Body of pancreas (tissue), 4 donors: ENCODE data around the gene CBX7. TPM values are rescaled to one million over a fixed set of nuclear protein-coding genes. Genes with fewer than 3 reads are reported as not detected.

Source experiments
- ATAC-seq: fragments of 150-250 bp; one replicate; pipeline ENCODE4 v1.9.1; 2016
- DNase-seq, 4 donors: peaks; one replicate each; pipeline ENCODE4 v3.0.0-alpha.2; 2019
- H3K27ac ChIP-seq, 4 donors: fragments of 200-600 bp; sonication (generic); 1 replicate in 3 of 4; 2 replicates in 1 of 4; pipeline versions ENCODE4 v1.5.1 to v1.6.1; 2016 to 2019; ENCODE audit warnings: mild to moderate bottlenecking in 1 of 4, mixed read lengths in 1 of 4, moderate library complexity in 1 of 4
- H3K27me3 ChIP-seq, 2 donors: fragments of 200-600 bp; sonication (generic); one replicate each; pipeline ENCODE4 v1.6.0; 2016; ENCODE audit warnings: mild to moderate bottlenecking in 1 of 2
- H3K36me3 ChIP-seq, 2 donors: fragments of 200-600 bp; sonication (generic); replicated peaks in 1 of 2; 2 replicates each; pipeline ENCODE4 v1.5.1; 2016; ENCODE audit warnings: low read depth in 2 of 2; ENCODE audit not compliant: insufficient read depth in 1 of 2
- H3K4me1 ChIP-seq: fragments of 200-600 bp; sonication (generic); one replicate; pipeline ENCODE4 v1.6.0; 2016
- H3K4me3 ChIP-seq, 2 donors: fragments of 200-600 bp; sonication (generic); 1 replicate in 1 of 2; 2 replicates in 1 of 2; pipeline ENCODE4 v1.5.1; 2016 to 2019
- H3K9me3 ChIP-seq, 3 donors: fragments of 200-600 bp; sonication (generic); 1 replicate in 2 of 3; 2 replicates in 1 of 3; pipeline ENCODE4 v1.5.1; 2016
- POLR2A ChIP-seq, 3 donors: fragments of 450-650 bp; IDR thresholded peaks; one replicate each; pipeline ENCODE4 v1.6.1; 2016; ENCODE audit warnings: antibody characterized with exemption in 3 of 3, mild to moderate bottlenecking in 2 of 3
- WGBS, 2 donors: methylation state at CpG; one replicate each; pipeline ENCODE4 v1.1.5; 2017; 5-methylcytosine and 5-hydroxymethylcytosine counted together
- intact Hi-C: fragments of 100-400 bp; cut with DNase I; formaldehyde crosslinking; loops from one replicate; pipeline ENCODE4 v1.15.1; 2023
- total RNA-seq, 2 donors: library from RNA; depleted of rRNA; stranded (reverse); fragments of >200 nt; gene quantifications; one replicate each; pipeline ENCODE4 v1.1.0, GENCODE V29; 2016
- TF ChIP-seq, protein P1 (sequence below), 7 experiments: fragments of 450-650 bp in 4 of 7; fragments of 200-600 bp in 3 of 7; sonication (generic) in 3 of 7; IDR thresholded peaks; one replicate each; pipeline ENCODE4 v1.5.1; 2016 to 2019; ENCODE audit warnings: antibody characterized with exemption in 7 of 7

The CBX7 gene
- total RNA-seq, 2 donors from 2014 or later, result 38.1 to 41.2 TPM

- intact Hi-C loops, result no loop called here
- 66 to 72% methylated on average over 3 to 8 of the region's 13 CpGs for WGBS, 2 donors
- no peak for ATAC-seq
Measured at GRCh38 chr22:39101226-39101625, 51.3 kb downstream of the CBX7 start.

DNA sequence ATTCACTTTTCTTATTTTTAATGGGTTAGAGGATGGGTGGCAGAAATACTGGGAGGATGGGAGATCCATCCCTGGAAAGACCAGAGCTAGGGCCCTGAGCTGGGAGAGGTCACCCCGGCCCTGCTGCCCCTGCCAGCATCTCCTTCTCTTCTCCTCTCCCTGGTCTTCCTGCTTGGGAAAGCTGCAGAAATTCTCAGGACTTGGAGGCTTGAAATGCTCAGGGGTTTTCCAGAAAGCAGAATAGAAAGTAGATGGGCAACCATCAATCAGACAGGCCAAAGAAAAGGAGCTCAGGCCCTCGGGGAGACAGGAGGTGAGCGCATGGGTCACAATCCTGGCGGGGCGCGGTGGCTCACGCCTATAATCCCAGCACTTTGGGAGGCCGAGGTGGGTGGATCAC lies 53.9 kb downstream of the CBX7 start:
- no peak for TF ChIP-seq POLR2A (IDR thresholded peaks at IDR 0.05)
- TF ChIP-seq, protein P1, sequence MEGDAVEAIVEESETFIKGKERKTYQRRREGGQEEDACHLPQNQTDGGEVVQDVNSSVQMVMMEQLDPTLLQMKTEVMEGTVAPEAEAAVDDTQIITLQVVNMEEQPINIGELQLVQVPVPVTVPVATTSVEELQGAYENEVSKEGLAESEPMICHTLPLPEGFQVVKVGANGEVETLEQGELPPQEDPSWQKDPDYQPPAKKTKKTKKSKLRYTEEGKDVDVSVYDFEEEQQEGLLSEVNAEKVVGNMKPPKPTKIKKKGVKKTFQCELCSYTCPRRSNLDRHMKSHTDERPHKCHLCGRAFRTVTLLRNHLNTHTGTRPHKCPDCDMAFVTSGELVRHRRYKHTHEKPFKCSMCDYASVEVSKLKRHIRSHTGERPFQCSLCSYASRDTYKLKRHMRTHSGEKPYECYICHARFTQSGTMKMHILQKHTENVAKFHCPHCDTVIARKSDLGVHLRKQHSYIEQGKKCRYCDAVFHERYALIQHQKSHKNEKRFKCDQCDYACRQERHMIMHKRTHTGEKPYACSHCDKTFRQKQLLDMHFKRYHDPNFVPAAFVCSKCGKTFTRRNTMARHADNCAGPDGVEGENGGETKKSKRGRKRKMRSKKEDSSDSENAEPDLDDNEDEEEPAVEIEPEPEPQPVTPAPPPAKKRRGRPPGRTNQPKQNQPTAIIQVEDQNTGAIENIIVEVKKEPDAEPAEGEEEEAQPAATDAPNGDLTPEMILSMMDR (IDR thresholded peaks at IDR 0.05), result no peak
- Histone ChIP-seq H3K36me3 (no peaks in the 10 kb centered on the region), H3K4me1 (no peaks in the 10 kb centered on the region), H3K4me3 (no peak overlapping the region), H3K9me3 (no peaks in the 10 kb centered on the region), H3K27ac (no peak overlapping the region), H3K27me3 (no peaks in the 10 kb centered on the region)
- DNase-seq (no peak), ATAC-seq (no peak)
- intact Hi-C loops, result no loop called here
- 85 to 91% methylated on average over 8 of the region's 8 CpGs for WGBS, 2 donors

More at GRCh38 chr22:39101226-39101625, 51.3 kb downstream of the CBX7 start:
- no peaks in the 10 kb centered on the region for H3K27me3 ChIP-seq
- no peaks in the 10 kb centered on the region for H3K36me3 ChIP-seq
- no peaks in the 10 kb centered on the region for H3K4me1 ChIP-seq
- H3K27ac ChIP-seq, result no peak overlapping the region
- DNase-seq, result no peak
- TF ChIP-seq, protein P1 (IDR thresholded peaks at IDR 0.05), result no peak
- TF ChIP-seq POLR2A (IDR thresholded peaks at IDR 0.05), result no peak
- no peak overlapping the region for H3K4me3 ChIP-seq
- no peaks in the 10 kb centered on the region for H3K9me3 ChIP-seq

DNA sequence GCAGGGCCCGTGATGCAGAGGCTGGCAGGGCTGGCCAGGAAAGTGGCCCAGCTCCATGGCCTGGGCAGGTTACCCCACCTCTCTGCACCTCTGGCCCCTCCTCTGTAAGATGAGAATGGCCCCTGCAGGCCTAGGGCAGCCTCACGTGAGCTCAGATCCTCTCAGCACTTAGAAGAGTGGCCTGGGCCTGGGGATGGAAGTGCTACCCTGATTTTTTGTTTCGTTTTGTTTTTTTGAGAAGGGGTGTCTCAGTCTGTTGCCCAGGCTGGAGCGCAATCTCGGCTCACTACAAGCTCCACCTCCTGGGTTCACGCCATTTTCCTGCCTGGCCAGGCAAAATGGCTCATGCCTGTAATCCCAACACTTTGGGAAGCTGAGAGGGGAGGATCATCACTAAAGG lies 54.5 kb downstream of the CBX7 start:
- H3K36me3 ChIP-seq, result no peaks in the 10 kb centered on the region
- no peak overlapping the region for H3K4me3 ChIP-seq
- ATAC-seq, result no peak
- no peaks in the 10 kb centered on the region for H3K27me3 ChIP-seq
- no peak overlapping the region for H3K27ac ChIP-seq
- TF ChIP-seq, protein P1 (IDR thresholded peaks at IDR 0.05), result no peak
- no peak for TF ChIP-seq POLR2A (IDR thresholded peaks at IDR 0.05)
- 70 to 93% methylated on average over 6 of the region's 6 CpGs for WGBS, 2 donors
- DNase-seq, result no peak
- H3K9me3 ChIP-seq, result no peaks in the 10 kb centered on the region
- no peaks in the 10 kb centered on the region for H3K4me1 ChIP-seq
- intact Hi-C loops, result no loop called here

DNA sequence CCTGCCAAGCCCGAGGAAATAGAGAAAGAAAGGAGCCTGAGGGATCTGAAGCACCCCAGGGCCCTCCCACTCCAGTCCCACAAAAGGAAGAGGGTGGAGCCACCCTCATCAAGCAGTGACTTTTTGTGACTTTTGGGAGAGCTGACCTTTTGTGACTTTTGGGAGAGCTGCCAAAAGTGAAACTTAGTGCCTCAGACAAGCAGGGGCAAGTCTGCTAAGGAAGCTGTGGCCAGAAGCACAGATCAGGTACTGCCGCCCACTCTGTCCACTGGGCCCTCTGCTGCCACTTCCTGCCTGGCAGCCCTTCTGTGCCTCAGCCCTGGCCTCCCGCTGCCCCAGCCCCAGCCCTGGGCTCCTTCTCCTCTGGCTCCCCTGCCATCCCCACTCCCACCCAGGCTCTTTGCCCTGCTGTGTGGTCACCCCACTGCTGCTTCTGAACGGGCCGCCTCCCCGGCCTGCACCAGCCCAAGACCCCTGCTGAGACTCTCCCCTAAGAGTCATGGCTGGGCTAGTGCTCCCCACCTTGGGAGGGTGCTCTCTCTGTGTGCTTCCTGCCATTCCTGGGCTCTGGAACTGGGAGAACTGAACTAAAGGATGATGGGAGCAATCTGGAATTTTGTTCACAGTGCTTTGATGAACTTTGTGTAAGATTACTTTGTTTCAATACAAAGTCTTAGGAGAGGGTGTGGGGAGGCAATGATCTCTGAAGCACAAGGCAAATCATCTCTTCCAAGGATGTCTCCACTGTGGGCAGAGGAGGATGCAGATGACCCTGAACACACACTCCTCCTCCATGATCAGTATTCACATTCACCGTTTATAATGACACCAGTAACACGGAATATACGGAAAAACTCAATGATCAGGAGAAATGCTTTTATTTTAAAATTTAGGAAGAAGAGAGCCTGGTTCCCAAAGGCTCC lies 55.1 kb downstream of the CBX7 start, which contains the start of gene APOBEC3H:
Gene APOBEC3H, plus strand, starts transcription at position 147 of the 923 bp plus-strand sequence. CDS start 3,035 bp downstream, outside the sequence.
- ATAC-seq, result peak; percentile 13
- H3K27ac ChIP-seq, result no peak within 1 kb of the TSS
- H3K27me3 ChIP-seq, result no peaks in the 10 kb centered on the region
- no peaks in the 10 kb centered on the region for H3K4me1 ChIP-seq
- no peak for TF ChIP-seq POLR2A (IDR thresholded peaks at IDR 0.05)
- TF ChIP-seq, protein P1 (IDR thresholded peaks at IDR 0.05), result no peak
- intact Hi-C loops, result no loop called here
- no peaks in the 10 kb centered on the region for H3K9me3 ChIP-seq
- H3K4me3 ChIP-seq, result no peak within 1 kb of the TSS
- H3K36me3 ChIP-seq, result no peaks in the 10 kb centered on the region
- DNase-seq, result peak in 2 of 4 donors; percentile 19 to 33
- 80 to 84% methylated on average over 9 of the region's 9 CpGs for WGBS, 2 donors
